UCSD-AML1 (cell line): ENCODE data around the gene PGM3.

Experiments
- DNase-seq: peaks from one replicate; lab custom pipeline; 2025; ENCODE audit not compliant: unreplicated experiment; lab: John Stamatoyannopoulos, UW

PGM3 gene

GRCh38 chr6:83119742-83120300, 73.2 kb downstream of the PGM3 start:
- DNase-seq: no peak

GRCh38 chr6:83117802-83118201, 75.3 kb downstream of the PGM3 start:
- no peak for DNase-seq
